Testis (tissue), 2 donors: Measurements from ENCODE around the gene ABHD12B.
"Not testable (repeated sequence)": the region's sequence is repeated elsewhere in the genome, so short reads cannot be mapped to it uniquely, and the experiment has no call there.

ENCODE experiments used
- CTCF ChIP-seq, 3 experiments: fragments of 450-650 bp in 2 of 3; fragments of 200-600 bp in 1 of 3; sonication (generic) in 1 of 3; IDR thresholded peaks; one replicate each; pipeline ENCODE4 v1.5.1; 2016 to 2019; ENCODE audit warnings: antibody characterized with exemption in 3 of 3, mild to moderate bottlenecking in 2 of 3, moderate library complexity in 1 of 3
- POLR2A ChIP-seq: fragments of 450-650 bp; IDR thresholded peaks from one replicate; pipeline ENCODE4 v1.6.1; 2017; ENCODE audit warnings: antibody characterized with exemption, mild to moderate bottlenecking, moderate library complexity

- TF ChIP-seq CTCF (IDR thresholded peaks at IDR 0.05); POLR2A: not testable (repeated sequence)
Measured at GRCh38 chr14:50941638-50942037, 69.8 kb downstream of the ABHD12B start.
